22Rv1 (cell line): ENCODE results near the gene RLIM.

Experiments used
- CTCF ChIP-seq: fragments of 450-650 bp; IDR thresholded peaks from 2 replicates; pipeline ENCODE4 v1.5.1; 2017; ENCODE audit warnings: mild to moderate bottlenecking
- ZFX ChIP-seq: fragments of 450-650 bp; IDR thresholded peaks from 2 replicates; pipeline ENCODE4 v1.6.1; 2017; ENCODE audit warnings: antibody characterized with exemption, borderline replicate concordance

GRCh38 chrX:74636749-74637314 lies 22.4 kb upstream of the RLIM start:
- no peak for TF ChIP-seq CTCF
- no peak for TF ChIP-seq ZFX
